NCI-H2196 treated with DMSO at 0.1 percent for 48 hours (cell line): ENCODE data around the gene MRM1.
A peak's percentile ranks its signal among the peaks of the same experiment; 100 is the strongest.
"Not testable (repeated sequence)": the region's sequence is repeated elsewhere in the genome, so short reads cannot be mapped to it uniquely, and the experiment has no call there.

Source experiments
- DNase-seq: peaks from one replicate; lab custom pipeline; 2025; ENCODE audit not compliant: unreplicated experiment; lab: John Stamatoyannopoulos, UW

The MRM1 gene

GRCh38 chr17:36600936-36601302 lies 464 bp upstream of the MRM1 start:
- DNase-seq, result no peak

GRCh38 chr17:36602030-36602748 lies 806 bp downstream of the MRM1 start:
- DNase-seq, result no peak

GRCh38 chr17:36602924-36603384 lies 1.6 kb downstream of the MRM1 start:
- DNase-seq, result peak; percentile 11

DNA sequence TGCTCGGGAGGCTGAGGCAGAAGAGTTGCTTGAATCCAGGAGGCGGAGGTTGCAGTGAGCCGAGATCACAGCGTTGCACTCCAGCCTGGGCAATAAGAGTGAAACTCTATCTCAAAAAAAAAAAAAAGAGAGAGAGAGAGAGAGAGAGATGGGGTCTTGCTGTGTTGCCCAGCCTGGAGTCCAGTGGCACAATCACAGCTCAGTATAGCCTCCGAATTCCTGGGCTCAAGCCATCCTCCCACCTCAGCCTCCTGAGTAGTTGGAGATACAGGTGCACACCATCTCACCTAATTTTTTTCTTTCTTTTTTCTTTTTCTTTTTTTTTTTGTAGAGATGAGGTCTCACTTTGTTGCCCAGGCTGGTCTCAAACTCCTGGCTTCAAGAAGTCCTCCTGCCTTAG lies 3.6 kb downstream of the MRM1 start:
- DNase-seq, result not testable (repeated sequence)

- no peak for DNase-seq
These were observed 6.9 kb downstream of the MRM1 start for GRCh38 chr17:36608280-36608679.

GRCh38 chr17:36608794-36609497 lies 7.6 kb downstream of the MRM1 start:
- DNase-seq, result peak; percentile 7

DNA sequence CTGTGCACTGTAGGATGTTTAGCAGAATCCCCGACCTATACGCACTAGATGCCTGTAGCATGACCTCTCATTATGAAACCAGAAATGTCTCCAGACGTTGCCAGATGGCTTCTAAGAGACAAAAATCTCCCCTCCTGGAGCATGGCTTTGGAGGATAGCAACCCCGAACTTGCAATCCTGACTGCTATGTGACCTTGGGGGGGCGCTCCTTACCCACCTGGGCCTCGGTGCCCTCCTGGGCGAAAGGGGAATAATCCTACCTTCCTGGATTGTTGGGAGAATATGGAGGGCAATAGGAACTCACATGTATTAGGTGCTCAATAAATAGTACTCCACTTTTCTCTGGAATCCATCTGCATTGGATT lies 8.1 kb downstream of the MRM1 start:
- DNase-seq, result no peak

DNA sequence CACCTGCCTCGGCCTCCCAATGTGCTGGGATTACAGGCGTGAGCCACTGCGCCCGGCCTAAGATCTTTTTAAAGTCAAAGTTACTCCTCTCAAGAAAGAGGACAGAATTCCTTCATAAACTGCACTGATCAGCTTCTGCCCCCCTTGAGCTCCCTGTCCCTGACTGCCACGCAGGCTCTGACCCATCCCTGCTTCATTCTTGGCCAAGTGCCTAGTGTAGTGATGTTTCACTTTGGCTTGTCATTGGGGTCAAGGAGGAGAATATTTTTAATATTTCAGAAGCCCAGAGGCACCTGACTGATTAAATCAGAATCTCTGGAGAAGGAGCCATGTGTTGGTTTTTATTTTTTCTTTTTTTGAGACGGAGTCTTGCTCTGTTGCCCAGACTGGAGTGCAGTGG lies 9.1 kb downstream of the MRM1 start:
- DNase-seq, result no peak

DNA sequence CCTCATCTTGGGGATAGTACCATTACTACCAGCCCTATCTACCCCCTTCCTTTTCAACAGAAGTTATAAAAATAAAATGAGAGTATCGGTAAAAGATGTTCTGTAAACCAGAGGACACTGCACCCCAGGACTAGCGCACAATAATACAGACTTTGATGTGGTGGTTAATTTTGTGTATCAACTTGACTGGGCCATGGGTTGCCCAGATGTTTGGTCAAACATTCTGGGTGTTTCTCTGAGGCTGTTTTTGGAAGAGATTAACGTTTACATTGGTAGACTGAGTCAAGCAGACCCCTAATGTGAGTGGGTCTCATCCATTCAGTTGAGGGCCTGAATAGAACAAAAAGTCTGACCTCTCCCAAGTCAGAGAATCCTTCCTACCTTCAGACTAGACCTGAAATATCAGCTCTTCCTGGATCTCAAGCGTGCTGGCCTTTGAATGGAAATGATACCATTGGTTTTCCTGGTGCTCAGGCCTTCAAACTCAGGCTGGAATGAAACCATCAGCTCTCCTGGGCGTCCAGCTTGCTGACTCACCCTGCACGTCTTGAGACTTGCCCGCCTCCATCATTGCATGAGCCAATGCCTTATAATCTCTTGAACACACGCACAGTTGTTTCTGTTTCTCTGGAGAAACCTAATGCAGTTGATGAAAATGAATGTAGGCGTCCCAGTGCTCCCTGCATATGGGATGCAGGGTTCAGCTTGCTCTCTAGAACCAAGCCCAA lies 10.1 kb downstream of the MRM1 start:
- DNase-seq, result no peak

DNA sequence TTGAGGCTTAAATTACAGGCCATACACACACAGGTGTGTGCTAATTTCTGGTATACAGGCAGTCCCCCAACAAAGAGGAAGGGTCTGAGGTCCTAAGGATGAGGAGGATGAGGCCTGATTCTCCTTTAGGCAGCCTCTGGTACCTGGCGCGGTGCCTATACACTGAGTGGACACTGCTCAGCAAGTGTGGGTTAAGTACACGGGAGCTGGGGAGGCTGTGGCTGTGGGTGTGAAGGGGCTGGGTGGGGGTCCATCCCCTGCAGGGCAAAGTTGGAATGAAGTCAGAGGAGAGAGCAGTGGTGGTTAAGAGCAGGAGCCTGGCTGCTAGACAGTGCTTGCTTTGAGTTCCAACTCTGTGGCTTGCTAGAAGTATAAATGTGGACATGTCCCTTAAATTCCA lies 10.9 kb downstream of the MRM1 start:
- no peak for DNase-seq

DNA sequence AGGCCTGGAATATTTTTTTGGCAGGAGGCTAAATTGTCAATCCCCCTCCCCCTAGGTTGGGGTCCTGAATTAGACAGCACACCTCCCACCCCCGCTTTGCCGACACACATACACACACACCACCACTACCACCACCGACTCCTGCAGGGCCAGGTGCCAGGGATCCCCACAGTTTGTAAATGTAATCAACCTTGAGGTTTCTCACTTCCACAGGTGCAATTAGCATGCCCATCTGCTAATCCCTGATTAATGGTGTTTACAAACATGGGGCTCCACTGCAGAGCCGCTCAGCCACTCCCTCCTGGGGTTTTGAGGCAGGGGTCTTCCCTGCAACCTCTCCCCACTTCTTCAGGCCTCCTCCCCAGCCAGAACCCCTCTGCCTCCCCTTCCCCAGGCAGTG lies 11.8 kb downstream of the MRM1 start:
- no peak for DNase-seq

GRCh38 chr17:36614081-36614480 lies 12.7 kb downstream of the MRM1 start:
- no peak for DNase-seq

- DNase-seq, result no peak
These were observed 13.6 kb downstream of the MRM1 start for GRCh38 chr17:36614933-36615332.

GRCh38 chr17:36616061-36617029 lies 15.0 kb downstream of the MRM1 start:
- DNase-seq, result no peak

DNA sequence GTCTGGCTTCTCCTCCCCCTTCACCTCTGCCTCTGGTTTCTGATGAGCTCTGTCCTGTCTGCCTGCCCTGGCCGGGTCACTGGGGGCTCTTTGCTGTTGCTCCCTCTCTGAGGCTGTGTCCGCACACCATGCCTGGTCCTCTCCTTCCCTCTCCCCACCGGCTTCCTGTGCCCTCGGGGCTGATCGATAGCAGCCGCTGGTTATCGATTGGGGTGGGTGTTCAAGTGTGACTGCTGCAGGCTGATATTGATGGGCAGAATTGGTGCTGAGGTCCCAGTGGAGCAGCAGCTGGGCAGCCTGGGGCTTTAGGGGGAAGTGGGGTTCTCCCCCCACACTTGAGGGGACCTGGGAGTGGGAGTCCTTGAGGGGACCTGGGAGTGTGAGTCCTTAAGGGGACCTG lies 16.4 kb downstream of the MRM1 start:
- no peak for DNase-seq

- no peak for DNase-seq
These were observed 21.9 kb downstream of the MRM1 start for GRCh38 chr17:36623281-36623680.

DNA sequence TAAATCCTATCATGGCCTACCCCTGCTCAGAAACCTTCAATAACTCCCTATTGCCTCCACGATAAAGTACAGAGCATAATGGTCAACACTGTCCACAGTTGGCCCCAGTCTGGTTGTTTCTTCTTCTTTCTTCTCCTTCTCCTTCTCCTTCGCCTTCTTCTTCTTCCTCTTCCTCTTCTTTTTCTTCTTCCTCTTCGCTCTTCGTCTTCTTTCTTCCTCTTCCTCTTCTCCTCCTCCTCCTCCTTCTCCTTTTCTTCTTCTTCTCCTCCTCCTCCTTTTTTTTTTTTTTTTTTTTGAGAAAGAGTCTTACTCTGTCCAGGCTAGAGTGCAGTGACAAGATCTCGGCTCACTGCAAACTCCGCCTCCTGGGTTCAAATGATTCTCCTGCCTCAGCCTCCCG lies 23.8 kb downstream of the MRM1 start:
- no peak for DNase-seq

GRCh38 chr17:36627101-36627500 lies 25.7 kb downstream of the MRM1 start:
- no peak for DNase-seq

GRCh38 chr17:36628576-36628975 lies 27.2 kb downstream of the MRM1 start:
- no peak for DNase-seq

DNA sequence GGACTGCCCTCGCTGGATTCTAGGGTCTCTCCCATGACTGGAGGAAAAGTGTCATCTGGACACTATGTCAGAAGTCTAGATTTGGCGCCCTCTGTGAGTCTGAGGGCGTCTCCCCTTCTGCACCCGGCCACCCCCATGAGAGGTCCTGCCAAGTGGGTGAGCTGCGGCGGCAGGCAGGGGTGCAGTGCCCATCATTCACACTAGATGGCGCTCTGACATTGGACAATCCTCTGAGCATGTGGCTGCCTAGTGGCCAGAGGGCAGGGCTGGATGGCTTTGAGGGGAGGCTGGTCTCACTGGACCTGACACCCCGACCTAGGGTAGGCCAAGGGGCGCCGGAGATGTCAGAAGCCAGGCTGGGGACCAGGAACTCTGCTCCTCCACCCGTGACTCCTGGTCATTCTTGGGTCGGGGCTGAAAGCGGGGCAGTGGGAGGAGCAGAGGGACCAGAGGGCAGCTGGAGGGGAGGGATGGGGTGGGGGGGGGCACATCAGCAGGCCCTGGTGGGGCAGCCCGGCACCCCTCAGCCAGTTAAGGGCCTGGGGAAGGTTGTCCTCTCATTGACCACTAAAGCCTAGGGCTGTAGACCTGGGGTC lies 28.0 kb downstream of the MRM1 start:
- DNase-seq, result peak; percentile 14
